ENCODE results near the gene TBC1D22B.

GRCh38 chr6:37241131-37241530 is 16.4 kb upstream of the TBC1D22B start:
- TF ChIP-seq CTCF (IDR thresholded peaks at IDR 0.05) (no peak), POLR2AphosphoS5 (IDR thresholded peaks at IDR 0.05) (no peak)
